NB4 (cell line): ENCODE measurements around the gene PNPLA1.

Source experiments
- MYC ChIP-seq: IDR thresholded peaks from 2 replicates; pipeline ENCODE4 v1.6.1; 2011; ENCODE audit warnings: low read depth, low read length
- POLR2A ChIP-seq: IDR thresholded peaks from 2 replicates; pipeline ENCODE4 v1.6.1; 2011; ENCODE audit warnings: mild to moderate bottlenecking; ENCODE audit not compliant: insufficient read length; ENCODE audit errors: extremely low read depth
- TF ChIP-seq, protein P1 (sequence below): IDR thresholded peaks from one replicate; pipeline ENCODE4 v1.5.1; 2012; ENCODE audit warnings: low read depth, low read length
- TF ChIP-seq, protein P2 (sequence below): IDR thresholded peaks from 2 replicates; pipeline ENCODE4 v1.6.1; 2011; ENCODE audit warnings: low read depth, low read length

DNA sequence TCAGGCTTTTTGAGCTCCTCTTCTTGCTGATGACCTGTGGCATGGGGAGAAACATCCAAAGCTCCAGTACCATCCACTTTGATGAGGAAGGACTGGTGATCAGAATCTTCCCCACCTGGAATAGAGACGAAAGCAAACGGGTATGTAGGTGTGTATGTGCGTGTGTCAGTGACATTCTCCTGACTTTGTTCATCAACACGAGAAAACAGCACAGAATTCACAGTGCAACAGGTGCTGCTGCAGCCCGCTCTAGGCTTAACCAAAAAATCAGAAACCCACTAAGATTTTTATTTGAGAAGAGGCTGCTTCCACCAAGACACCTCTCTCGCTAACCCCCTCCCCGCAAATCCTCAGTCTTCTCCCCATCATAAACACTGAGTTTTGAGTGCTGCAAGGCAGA is 58.7 kb downstream of the PNPLA1 start:
- TF ChIP-seq, protein P1, sequence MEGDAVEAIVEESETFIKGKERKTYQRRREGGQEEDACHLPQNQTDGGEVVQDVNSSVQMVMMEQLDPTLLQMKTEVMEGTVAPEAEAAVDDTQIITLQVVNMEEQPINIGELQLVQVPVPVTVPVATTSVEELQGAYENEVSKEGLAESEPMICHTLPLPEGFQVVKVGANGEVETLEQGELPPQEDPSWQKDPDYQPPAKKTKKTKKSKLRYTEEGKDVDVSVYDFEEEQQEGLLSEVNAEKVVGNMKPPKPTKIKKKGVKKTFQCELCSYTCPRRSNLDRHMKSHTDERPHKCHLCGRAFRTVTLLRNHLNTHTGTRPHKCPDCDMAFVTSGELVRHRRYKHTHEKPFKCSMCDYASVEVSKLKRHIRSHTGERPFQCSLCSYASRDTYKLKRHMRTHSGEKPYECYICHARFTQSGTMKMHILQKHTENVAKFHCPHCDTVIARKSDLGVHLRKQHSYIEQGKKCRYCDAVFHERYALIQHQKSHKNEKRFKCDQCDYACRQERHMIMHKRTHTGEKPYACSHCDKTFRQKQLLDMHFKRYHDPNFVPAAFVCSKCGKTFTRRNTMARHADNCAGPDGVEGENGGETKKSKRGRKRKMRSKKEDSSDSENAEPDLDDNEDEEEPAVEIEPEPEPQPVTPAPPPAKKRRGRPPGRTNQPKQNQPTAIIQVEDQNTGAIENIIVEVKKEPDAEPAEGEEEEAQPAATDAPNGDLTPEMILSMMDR = no peak
- TF ChIP-seq POLR2A (no peak), MYC (no peak)
- TF ChIP-seq, protein P2, sequence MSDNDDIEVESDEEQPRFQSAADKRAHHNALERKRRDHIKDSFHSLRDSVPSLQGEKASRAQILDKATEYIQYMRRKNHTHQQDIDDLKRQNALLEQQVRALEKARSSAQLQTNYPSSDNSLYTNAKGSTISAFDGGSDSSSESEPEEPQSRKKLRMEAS = no peak
